Measurements from ENCODE around the gene TXNDC9.

- no peak for TF ChIP-seq CTCF (IDR thresholded peaks at IDR 0.05)
- TF ChIP-seq POLR2A (IDR thresholded peaks at IDR 0.05), result no peak
These were observed 60.3 kb downstream of the TXNDC9 start for GRCh38 chr2:99275882-99276281.

Data from body of pancreas (tissue), 4 donors.